Endothelial cell of umbilical vein (primary cell): Measurements from ENCODE around the gene KIF26A. TPM values are rescaled to one million over a fixed set of nuclear protein-coding genes. Genes with fewer than 3 reads are reported as not detected.

Experiments used
- BruUV-seq: library from RNA; stranded (reverse); fragments of 400-500 nt; replicated peaks from 2 replicates; lab custom pipeline; 2021; lab: Mats Ljungman, UMichigan
- CTCF ChIA-PET: fragments of 300-600, 350-600 bp; sonication (Branson Sonifier 250); formaldehyde crosslinking; loops from one replicate; lab custom pipeline; 2021; ENCODE audit warnings: antibody characterized with exemption, inconsistent platforms; lab: Charles Lee
- POLR2A ChIA-PET: fragments of 300-600, 350-600 bp; sonication (Branson Sonifier 250); formaldehyde crosslinking; loops from one replicate; lab custom pipeline; 2021; ENCODE audit warnings: antibody characterized with exemption, inconsistent platforms; lab: Charles Lee
- DNase-seq: peaks from one replicate; pipeline ENCODE4 v3.0.0-alpha.2; 2011; ENCODE audit warnings: low read depth, low spot score
- FAIRE-seq: peaks from 2 replicates; lab custom pipeline; 2011; peaks lifted over from hg19 to GRCh38; lab: Jason Lieb, UNC
- H2AFZ ChIP-seq: 2 replicates; pipeline ENCODE4 v1.6.0; 2012; ENCODE audit warnings: low read depth, low read length, control low read depth, inconsistent platforms
- H3K27ac ChIP-seq: 2 replicates; pipeline ENCODE4 v1.5.1; 2011; ENCODE audit warnings: low read depth, mild to moderate bottlenecking, control low read depth, low read length, moderate library complexity; ENCODE audit not compliant: insufficient read depth
- H3K27me3 ChIP-seq, 2 experiments: 2 replicates each; pipeline versions ENCODE4 v1.6.0 to v1.6.1; 2011; ENCODE audit warnings: low read length in 2 of 2, mixed read lengths in 1 of 2; ENCODE audit not compliant: control insufficient read depth in 2 of 2, insufficient read depth in 2 of 2
- H3K36me3 ChIP-seq, 2 experiments: 2 replicates in 1 of 2; 3 replicates in 1 of 2; pipeline ENCODE4 v1.5.1; 2011; ENCODE audit warnings: low read length in 2 of 2, mild to moderate bottlenecking in 1 of 2, moderate library complexity in 1 of 2; ENCODE audit not compliant: control insufficient read depth in 2 of 2, insufficient read depth in 2 of 2; ENCODE audit errors: extremely low read depth in 1 of 2
- H3K4me1 ChIP-seq: 3 replicates; pipeline ENCODE4 v1.5.1; 2011; ENCODE audit warnings: mild to moderate bottlenecking, low read length; ENCODE audit not compliant: control insufficient read depth, insufficient read depth; ENCODE audit errors: extremely low read depth
- H3K4me2 ChIP-seq: 2 replicates; pipeline ENCODE4 v1.6.1; 2011; ENCODE audit warnings: low read length, control low read depth, mixed read lengths; ENCODE audit not compliant: insufficient read depth
- H3K4me3 ChIP-seq, 3 experiments: fragments of 200-600 bp in 1 of 3; sonication (generic), shearing (Covaris generic) in 1 of 3; replicated peaks in 1 of 3; 2 replicates each; pipeline ENCODE4 v1.5.1; 2011 to 2016; ENCODE audit warnings: control low read depth in 3 of 3, low read length in 3 of 3, mild to moderate bottlenecking in 2 of 3, inconsistent platforms in 1 of 3, low read depth in 1 of 3, moderate library complexity in 1 of 3; ENCODE audit not compliant: insufficient read depth in 1 of 3
- H3K79me2 ChIP-seq: 2 replicates; pipeline ENCODE4 v1.6.0; 2012; ENCODE audit warnings: low read length, inconsistent platforms; ENCODE audit not compliant: control insufficient read depth, insufficient read depth
- H3K9ac ChIP-seq: replicated peaks from 2 replicates; pipeline ENCODE3; 2011; ENCODE audit warnings: low read length, control low read depth; ENCODE audit not compliant: insufficient read depth; ENCODE audit errors: extremely low read depth
- H3K9me1 ChIP-seq: replicated peaks from 3 replicates; pipeline ENCODE4 v1.6.0; 2011; ENCODE audit warnings: mild to moderate bottlenecking, low read length; ENCODE audit not compliant: control insufficient read depth, insufficient read depth; ENCODE audit errors: extremely low read depth
- H3K9me3 ChIP-seq: replicated peaks from 2 replicates; pipeline ENCODE4 v1.5.1; 2012; ENCODE audit warnings: low read length, inconsistent platforms; ENCODE audit not compliant: control insufficient read depth, insufficient read depth
- H4K20me1 ChIP-seq: replicated peaks from 2 replicates; pipeline ENCODE3; 2011; ENCODE audit warnings: mild to moderate bottlenecking, low read length; ENCODE audit not compliant: control insufficient read depth, insufficient read depth; ENCODE audit errors: extremely low read depth
- EZH2 ChIP-seq: IDR thresholded peaks from 2 replicates; pipeline ENCODE4 v1.6.1; 2012; ENCODE audit warnings: borderline replicate concordance, low read depth, mild to moderate bottlenecking, moderate library complexity, low read length, inconsistent platforms; ENCODE audit not compliant: severe bottlenecking
- FOS ChIP-seq: IDR thresholded peaks from 2 replicates; pipeline ENCODE4 v1.6.1; 2011; ENCODE audit warnings: mild to moderate bottlenecking, low read length, moderate library complexity, borderline replicate concordance; ENCODE audit not compliant: insufficient read depth
- GATA2 ChIP-seq: IDR thresholded peaks from 2 replicates; pipeline ENCODE4 v1.7.0; 2011; ENCODE audit warnings: low read depth, mild to moderate bottlenecking, moderate library complexity, mixed read lengths, low read length; ENCODE audit not compliant: insufficient read length, insufficient read depth
- JUN ChIP-seq: IDR thresholded peaks from 2 replicates; pipeline ENCODE4 v1.6.1; 2011; ENCODE audit warnings: borderline replicate concordance, low read depth; ENCODE audit not compliant: insufficient read length, insufficient read depth
- MYC ChIP-seq: IDR thresholded peaks from one replicate; pipeline ENCODE4 v1.6.1; 2011; ENCODE audit warnings: mild to moderate bottlenecking, low read depth, low read length
- POLR2A ChIP-seq: IDR thresholded peaks from 2 replicates; pipeline ENCODE4 v1.6.1; 2012; ENCODE audit warnings: low read depth, mild to moderate bottlenecking, control low read depth, low read length
- POLR2AphosphoS5 ChIP-seq: IDR thresholded peaks from 2 replicates; pipeline ENCODE4 v1.6.1; 2012; ENCODE audit warnings: low read depth, mild to moderate bottlenecking, control low read depth, low read length, moderate library complexity; ENCODE audit not compliant: insufficient read depth
- dilution Hi-C: fragments of 300-500 bp; cut with MboI; formaldehyde crosslinking; loops from one replicate; pipeline ENCODE4 v1.15.0; 2019; ENCODE audit warnings: low sequenced_read_pairs; ENCODE audit not compliant: extremely low pct_ligation_motif_present
- intact Hi-C: fragments of 100-400 bp; cut with micrococcal nuclease; formaldehyde crosslinking; loops from one replicate; pipeline ENCODE4 v1.10.0; 2022
- polyA plus RNA-seq, 4 experiments: library from polyadenylated mRNA; depleted of rRNA in 3 of 4; stranded (reverse) in 3 of 4; unstranded in 1 of 4; fragments of >200 nt; gene quantifications; 2 replicates each; pipeline versions ENCODE4 v1.2.1 to v1.2.3, GENCODE V29; 2011 to 2012; ENCODE audit warnings: missing spikeins in 1 of 4
- total RNA-seq: library from RNA; stranded (reverse); gene quantifications from 2 replicates; pipeline ENCODE4 v1.2.3, GENCODE V29; 2021
- TF ChIP-seq, protein P1 (sequence below), 2 donors: IDR thresholded peaks; 1 replicate in 1 of 2; 2 replicates in 1 of 2; pipeline ENCODE4 v1.5.1; 2011; ENCODE audit warnings: low read length in 2 of 2, mild to moderate bottlenecking in 2 of 2, moderate library complexity in 2 of 2, control low read depth in 1 of 2, inconsistent platforms in 1 of 2, low read depth in 1 of 2; ENCODE audit not compliant: insufficient read depth in 1 of 2; ENCODE audit errors: extremely low read depth in 1 of 2
- TF ChIP-seq, protein P2 (sequence below): IDR thresholded peaks from 2 replicates; pipeline ENCODE4 v1.6.1; 2011; ENCODE audit not compliant: insufficient read depth, insufficient read length

KIF26A gene
- total and polyA plus RNA-seq, 2 donors (not counting 3 experiments of a cell fraction or from before 2014, with no cell fraction given): 3.6 to 10.7 TPM

DNA sequence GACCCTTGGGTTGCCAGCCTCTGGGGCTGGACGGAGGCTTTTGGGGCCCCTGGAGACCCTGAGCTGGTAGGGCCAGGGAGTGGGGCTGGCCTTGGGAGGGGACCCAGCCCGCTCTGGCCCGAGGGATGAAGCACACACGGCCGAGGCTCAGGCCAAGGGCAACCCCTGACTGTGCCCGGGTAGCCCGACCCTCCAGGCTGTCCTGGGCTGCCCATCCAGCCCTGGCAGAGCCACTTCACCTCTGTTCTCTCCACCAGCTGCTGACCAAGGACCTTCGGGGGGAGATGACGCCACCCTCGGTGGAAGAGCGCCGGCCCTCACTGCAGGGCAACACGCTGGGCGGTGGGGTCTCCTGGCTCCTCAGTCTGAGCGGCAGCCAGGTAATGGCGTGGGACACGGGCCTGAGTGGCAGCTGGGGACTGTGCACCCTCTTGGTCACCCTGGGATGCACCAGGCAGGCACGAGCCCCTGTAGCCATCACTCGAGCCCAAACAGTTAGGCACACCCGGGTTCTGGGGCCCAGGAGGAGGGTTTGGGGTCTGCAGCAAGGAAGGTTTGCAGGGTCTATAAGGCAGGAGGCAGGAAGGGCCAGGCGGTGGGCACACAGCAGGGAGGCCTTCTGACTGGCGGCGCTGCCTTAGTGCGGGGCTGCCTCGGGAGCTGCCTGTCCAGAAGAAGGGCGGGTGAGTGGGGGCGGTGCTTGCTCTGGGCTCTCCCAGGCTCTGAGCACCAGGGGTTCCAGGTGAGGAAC, 33.1 kb upstream of the KIF26A start:
- TF ChIP-seq POLR2A (no peak), EZH2 (no peak)
- TF ChIP-seq, protein P1, sequence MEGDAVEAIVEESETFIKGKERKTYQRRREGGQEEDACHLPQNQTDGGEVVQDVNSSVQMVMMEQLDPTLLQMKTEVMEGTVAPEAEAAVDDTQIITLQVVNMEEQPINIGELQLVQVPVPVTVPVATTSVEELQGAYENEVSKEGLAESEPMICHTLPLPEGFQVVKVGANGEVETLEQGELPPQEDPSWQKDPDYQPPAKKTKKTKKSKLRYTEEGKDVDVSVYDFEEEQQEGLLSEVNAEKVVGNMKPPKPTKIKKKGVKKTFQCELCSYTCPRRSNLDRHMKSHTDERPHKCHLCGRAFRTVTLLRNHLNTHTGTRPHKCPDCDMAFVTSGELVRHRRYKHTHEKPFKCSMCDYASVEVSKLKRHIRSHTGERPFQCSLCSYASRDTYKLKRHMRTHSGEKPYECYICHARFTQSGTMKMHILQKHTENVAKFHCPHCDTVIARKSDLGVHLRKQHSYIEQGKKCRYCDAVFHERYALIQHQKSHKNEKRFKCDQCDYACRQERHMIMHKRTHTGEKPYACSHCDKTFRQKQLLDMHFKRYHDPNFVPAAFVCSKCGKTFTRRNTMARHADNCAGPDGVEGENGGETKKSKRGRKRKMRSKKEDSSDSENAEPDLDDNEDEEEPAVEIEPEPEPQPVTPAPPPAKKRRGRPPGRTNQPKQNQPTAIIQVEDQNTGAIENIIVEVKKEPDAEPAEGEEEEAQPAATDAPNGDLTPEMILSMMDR (IDR thresholded peaks at IDR 0.05; ENCODE audit: extremely low read depth in 1 of 2, insufficient read depth in 1 of 2, low read depth in 1 of 2, low read length in 2 of 2): no peak
- no TSS peak for BruUV-seq
- Histone ChIP-seq H3K27me3 (no peaks in the 10 kb centered on the region), H3K4me1 (no peaks in the 10 kb centered on the region), H3K27ac (no peak overlapping the region), H3K9ac (no peak overlapping the region), H2AFZ (no peak overlapping the region), H3K79me2 (no peaks in the 10 kb centered on the region), H3K36me3 (no peaks in the 10 kb centered on the region), H3K9me3 (no peaks in the 10 kb centered on the region), H3K9me1 (no peaks in the 10 kb centered on the region), H3K4me2 (no peak overlapping the region), H4K20me1 (no peaks in the 10 kb centered on the region), H3K4me3 (no peak overlapping the region)
- dilution Hi-C loops: no loop called here
- DNase-seq (no peak), FAIRE-seq (no peak)
- ChIA-PET POLR2A (no interaction called here), CTCF (interaction anchor here (1.4 kb wide), 1 partner anchor 9 kb away, joined by 4 read pairs; no protein-coding TSS in a partner anchor)
- intact Hi-C loops: no loop called here

DNA sequence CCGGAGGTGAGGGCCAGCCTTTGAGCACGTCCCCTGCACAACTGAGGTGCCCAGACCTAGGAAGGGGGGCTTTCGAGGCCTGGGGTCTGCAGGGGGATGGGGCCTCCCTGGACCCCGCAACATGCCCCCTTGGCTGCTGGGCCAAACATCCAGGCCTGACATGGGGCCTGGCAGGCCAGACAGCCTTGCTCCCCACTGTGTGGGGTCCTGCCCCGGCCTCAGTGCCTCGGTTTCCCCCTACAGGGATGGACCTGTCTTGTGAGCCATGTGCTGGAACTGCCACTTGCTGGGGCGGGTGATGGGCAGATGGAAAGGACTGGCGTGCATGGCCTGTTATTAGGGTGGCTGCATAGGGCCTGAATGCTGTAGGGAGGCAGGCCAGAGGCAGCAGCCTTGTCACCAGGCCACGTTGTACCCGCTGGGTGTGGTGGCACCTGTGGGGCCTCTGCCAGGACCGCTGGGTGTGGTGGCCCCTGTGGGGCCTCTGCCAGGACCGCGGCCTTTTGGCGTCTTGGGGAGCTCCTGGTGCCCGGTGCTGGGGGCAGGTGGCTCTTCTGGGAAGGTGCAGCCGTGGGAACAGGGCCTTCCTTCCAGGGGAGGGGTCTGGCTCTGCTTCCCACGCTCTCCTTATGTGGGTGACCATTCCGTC, 32.4 kb upstream of the KIF26A start:
- Histone ChIP-seq H3K9me3 (no peaks in the 10 kb centered on the region), H3K9me1 (no peaks in the 10 kb centered on the region), H3K4me2 (no peak overlapping the region), H3K79me2 (no peaks in the 10 kb centered on the region), H4K20me1 (no peaks in the 10 kb centered on the region), H3K27ac (no peak overlapping the region), H2AFZ (no peak overlapping the region), H3K9ac (no peak overlapping the region), H3K36me3 (no peaks in the 10 kb centered on the region), H3K27me3 (no peaks in the 10 kb centered on the region), H3K4me1 (no peaks in the 10 kb centered on the region), H3K4me3 (no peak overlapping the region)
- DNase-seq: no peak
- BruUV-seq: no TSS peak
- POLR2A ChIA-PET: no interaction called here
- CTCF ChIA-PET: interaction anchor here (1.4 kb wide), 1 partner anchor 10 kb away, joined by 4 read pairs; no protein-coding TSS in a partner anchor
- dilution Hi-C loops: no loop called here
- intact Hi-C loops: no loop called here
- FAIRE-seq: no peak
- no peak for TF ChIP-seq POLR2A
- TF ChIP-seq, protein P2, sequence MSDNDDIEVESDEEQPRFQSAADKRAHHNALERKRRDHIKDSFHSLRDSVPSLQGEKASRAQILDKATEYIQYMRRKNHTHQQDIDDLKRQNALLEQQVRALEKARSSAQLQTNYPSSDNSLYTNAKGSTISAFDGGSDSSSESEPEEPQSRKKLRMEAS: no peak
- TF ChIP-seq EZH2: no peak
- no peak for TF ChIP-seq JUN
- no peak for TF ChIP-seq FOS
- TF ChIP-seq, protein P1 (IDR thresholded peaks at IDR 0.05; ENCODE audit: extremely low read depth in 1 of 2, insufficient read depth in 1 of 2, low read depth in 1 of 2, low read length in 2 of 2): no peak
- no peak for TF ChIP-seq GATA2
- TF ChIP-seq MYC: no peak
- TF ChIP-seq POLR2AphosphoS5: no peak
